Smooth muscle cell (in vitro differentiated cells): Measurements from ENCODE around the gene VAT1. TPM values are rescaled to one million over a fixed set of nuclear protein-coding genes. Genes with fewer than 3 reads are reported as not detected.

Source experiments
- DNase-seq: peaks from one replicate; lab custom pipeline; 2025; ENCODE audit not compliant: unreplicated experiment; lab: John Stamatoyannopoulos, UW
- H2AFZ ChIP-seq: fragments of 200-600 bp; sonication (generic); 2 replicates; pipeline ENCODE4 v1.6.0; 2016; ENCODE audit warnings: antibody characterized with exemption, low read depth, mild to moderate bottlenecking
- H3F3A ChIP-seq: fragments of 200-600 bp; sonication (generic); 2 replicates; pipeline ENCODE4 v1.6.0; 2017; ENCODE audit warnings: antibody characterized with exemption, low read depth
- H3K27ac ChIP-seq: fragments of 200-600 bp; sonication (generic); 2 replicates; pipeline ENCODE4 v1.5.1; 2016; ENCODE audit warnings: low read depth, mild to moderate bottlenecking
- H3K27me3 ChIP-seq: fragments of 200-600 bp; sonication (generic); 2 replicates; pipeline ENCODE4 v1.6.1; 2016; ENCODE audit warnings: low read depth, mild to moderate bottlenecking
- H3K36me3 ChIP-seq: fragments of 200-600 bp; sonication (generic); 2 replicates; pipeline ENCODE4 v1.5.1; 2016; ENCODE audit warnings: low read depth
- H3K4me1 ChIP-seq: fragments of 200-600 bp; sonication (generic); 2 replicates; pipeline ENCODE4 v1.5.1; 2016; ENCODE audit warnings: low read depth
- H3K4me2 ChIP-seq: fragments of 200-600 bp; sonication (generic); 2 replicates; pipeline ENCODE4 v1.6.0; 2016; ENCODE audit warnings: mild to moderate bottlenecking
- H3K4me3 ChIP-seq: fragments of 200-600 bp; sonication (generic); 2 replicates; pipeline ENCODE4 v1.5.1; 2016; ENCODE audit warnings: mild to moderate bottlenecking
- H3K79me2 ChIP-seq: fragments of 200-600 bp; sonication (generic); 2 replicates; pipeline ENCODE4 v1.6.0; 2016; ENCODE audit warnings: low read depth, mild to moderate bottlenecking
- H3K9ac ChIP-seq: fragments of 200-600 bp; sonication (generic); 2 replicates; pipeline ENCODE4 v1.6.0; 2016; ENCODE audit warnings: low read depth
- H3K9me3 ChIP-seq: fragments of 200-600 bp; sonication (generic); replicated peaks from 2 replicates; pipeline ENCODE4 v1.5.1; 2016; ENCODE audit warnings: low read depth
- H4K20me1 ChIP-seq: fragments of 200-600 bp; sonication (generic); 2 replicates; pipeline ENCODE4 v1.6.0; 2016; ENCODE audit warnings: low read depth
- WGBS: methylation state at CpG from one replicate; pipeline ENCODE4 v1.1.7; 2016; ENCODE audit warnings: low lambda C conversion rate; 5-methylcytosine and 5-hydroxymethylcytosine counted together
- polyA plus RNA-seq: library from polyadenylated mRNA; unstranded; fragments of >200 nt; fragmentation: Nextera tagmentation; extraction: Ambion mirVana; gene quantifications from 2 replicates; pipeline ENCODE4 v1.2.1, GENCODE V29; 2016
- total RNA-seq: library from RNA; depleted of rRNA; stranded (reverse); fragments of >200 nt; gene quantifications from 2 replicates; pipeline ENCODE4 v1.2.3, GENCODE V29; 2014
- TF ChIP-seq, protein P1 (sequence below): fragments of 200-600 bp; sonication (generic); IDR thresholded peaks from 2 replicates; pipeline ENCODE4 v1.5.1; 2017; ENCODE audit warnings: borderline replicate concordance, mild to moderate bottlenecking, antibody characterized with exemption; ENCODE audit not compliant: insufficient read depth, poor library complexity, severe bottlenecking

The VAT1 gene
- total and polyA plus RNA-seq, 2 experiments from 2014 or later, result 146 to 229 TPM

DNA sequence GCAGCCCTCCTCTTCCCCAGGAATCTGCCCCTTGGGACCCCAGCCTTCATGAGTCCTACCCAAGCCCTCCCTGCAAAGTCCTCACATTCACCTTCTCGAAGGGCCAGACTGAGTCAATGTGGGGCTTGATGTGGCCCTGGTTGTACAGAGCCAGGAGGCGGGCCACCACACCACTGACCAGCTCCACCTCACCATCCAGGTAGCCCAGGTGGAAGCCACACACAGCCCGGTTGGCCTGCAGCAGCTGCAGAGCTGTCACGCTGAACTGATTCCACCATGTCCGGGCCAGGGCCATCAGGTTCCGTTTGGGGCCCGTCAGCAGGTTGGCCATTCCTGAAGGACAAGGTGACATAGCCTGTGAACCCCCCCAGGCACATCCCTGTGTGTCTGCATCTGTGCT, 6.0 kb downstream of the VAT1 start:
- no peak overlapping the region for H3K9ac ChIP-seq
- H2AFZ ChIP-seq, result no peak overlapping the region
- H4K20me1 ChIP-seq, result peaks cover 42% of the 10 kb centered on the region
- WGBS, result 95% methylated on average over 7 of the region's 7 CpGs
- no peaks in the 10 kb centered on the region for H3K9me3 ChIP-seq
- DNase-seq, result no peak
- no peak overlapping the region for H3K4me3 ChIP-seq
- H3K4me2 ChIP-seq, result no peak overlapping the region
- H3K4me1 ChIP-seq, result peaks cover 6% of the 10 kb centered on the region
- no peaks in the 10 kb centered on the region for H3K36me3 ChIP-seq
- TF ChIP-seq, protein P1, sequence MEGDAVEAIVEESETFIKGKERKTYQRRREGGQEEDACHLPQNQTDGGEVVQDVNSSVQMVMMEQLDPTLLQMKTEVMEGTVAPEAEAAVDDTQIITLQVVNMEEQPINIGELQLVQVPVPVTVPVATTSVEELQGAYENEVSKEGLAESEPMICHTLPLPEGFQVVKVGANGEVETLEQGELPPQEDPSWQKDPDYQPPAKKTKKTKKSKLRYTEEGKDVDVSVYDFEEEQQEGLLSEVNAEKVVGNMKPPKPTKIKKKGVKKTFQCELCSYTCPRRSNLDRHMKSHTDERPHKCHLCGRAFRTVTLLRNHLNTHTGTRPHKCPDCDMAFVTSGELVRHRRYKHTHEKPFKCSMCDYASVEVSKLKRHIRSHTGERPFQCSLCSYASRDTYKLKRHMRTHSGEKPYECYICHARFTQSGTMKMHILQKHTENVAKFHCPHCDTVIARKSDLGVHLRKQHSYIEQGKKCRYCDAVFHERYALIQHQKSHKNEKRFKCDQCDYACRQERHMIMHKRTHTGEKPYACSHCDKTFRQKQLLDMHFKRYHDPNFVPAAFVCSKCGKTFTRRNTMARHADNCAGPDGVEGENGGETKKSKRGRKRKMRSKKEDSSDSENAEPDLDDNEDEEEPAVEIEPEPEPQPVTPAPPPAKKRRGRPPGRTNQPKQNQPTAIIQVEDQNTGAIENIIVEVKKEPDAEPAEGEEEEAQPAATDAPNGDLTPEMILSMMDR, result no peak
- peaks cover 5% of the 10 kb centered on the region for H3F3A ChIP-seq
- H3K27ac ChIP-seq, result no peak overlapping the region
- H3K79me2 ChIP-seq, result peaks cover 20% of the 10 kb centered on the region
- no peaks in the 10 kb centered on the region for H3K27me3 ChIP-seq

DNA sequence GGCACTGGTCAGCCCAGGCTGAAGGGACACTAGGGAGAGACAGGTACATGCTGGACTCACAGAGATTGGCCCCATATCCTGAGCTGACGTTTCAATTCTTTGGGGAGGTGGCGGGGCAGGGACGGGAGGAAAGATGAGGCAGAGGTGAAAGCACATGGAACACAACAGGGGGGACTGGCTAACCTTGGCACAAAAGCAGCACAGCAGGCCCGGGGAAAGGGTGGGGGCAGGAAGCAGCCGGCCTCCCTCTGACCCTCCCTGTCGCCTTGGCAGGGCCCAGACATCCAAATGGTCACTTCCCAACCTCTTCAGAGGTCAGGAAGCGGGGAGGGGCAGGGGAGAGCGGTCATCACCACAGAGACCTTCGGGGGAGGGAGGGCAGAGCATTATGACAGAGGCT, 6.6 kb downstream of the VAT1 start:
- H2AFZ ChIP-seq, result no peak overlapping the region
- TF ChIP-seq, protein P1, result no peak
- H3K4me2 ChIP-seq, result no peak overlapping the region
- H3K9ac ChIP-seq, result no peak overlapping the region
- peaks cover 42% of the 10 kb centered on the region for H4K20me1 ChIP-seq
- H3K4me3 ChIP-seq, result no peak overlapping the region
- no peak for DNase-seq
- no peaks in the 10 kb centered on the region for H3K36me3 ChIP-seq
- H3K27ac ChIP-seq, result no peak overlapping the region
- H3K4me1 ChIP-seq, result peaks cover 6% of the 10 kb centered on the region
- no peaks in the 10 kb centered on the region for H3K9me3 ChIP-seq
- 94% methylated on average over 8 of the region's 9 CpGs for WGBS
- H3K27me3 ChIP-seq, result no peaks in the 10 kb centered on the region
- peaks cover 5% of the 10 kb centered on the region for H3F3A ChIP-seq
- peaks cover 17% of the 10 kb centered on the region for H3K79me2 ChIP-seq

DNA sequence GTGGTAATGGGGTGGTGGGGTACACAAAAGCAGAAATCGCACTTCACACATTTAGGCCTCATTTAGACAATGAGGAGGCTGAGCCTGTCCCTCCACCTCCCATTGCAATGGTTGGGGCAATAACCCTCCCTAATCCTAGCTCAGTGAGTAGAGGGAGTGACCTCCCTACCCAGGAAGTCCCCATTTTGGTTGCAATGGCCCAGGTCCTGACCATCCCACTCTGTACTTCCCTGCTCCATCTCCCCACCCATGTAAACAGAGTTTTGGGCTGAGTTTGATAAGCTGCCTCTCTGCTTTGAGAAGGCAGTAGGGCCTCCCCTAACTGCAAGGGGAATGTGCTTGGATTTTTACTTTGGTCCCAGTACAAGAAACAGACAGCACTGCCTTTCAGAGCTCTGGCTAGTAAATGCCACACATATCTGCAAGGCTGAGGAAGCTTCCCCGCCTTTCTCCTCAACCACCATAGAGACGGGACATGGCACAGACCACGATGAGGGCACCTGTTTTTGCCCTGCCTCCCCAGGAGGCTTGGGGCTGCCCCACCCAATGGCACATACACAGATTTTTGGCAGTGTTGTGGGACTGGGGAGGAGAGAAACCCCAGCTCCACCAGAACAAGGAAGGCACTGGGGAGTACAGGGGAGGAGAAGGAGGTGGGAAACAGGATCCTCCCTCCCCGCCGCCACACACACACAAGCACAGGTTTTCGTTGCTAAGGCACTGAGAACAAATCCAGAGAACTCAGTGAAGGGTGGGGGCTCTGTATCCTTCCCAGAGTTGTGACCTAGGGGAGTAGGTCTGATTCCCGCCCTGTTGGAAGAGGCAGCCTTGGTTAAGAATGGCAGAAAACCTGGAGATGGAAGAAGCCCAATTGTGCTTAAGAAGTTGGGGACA, 7.3 kb downstream of the VAT1 start:
- Histone ChIP-seq H3K36me3 (no peaks in the 10 kb centered on the region), H3F3A (no peaks in the 10 kb centered on the region), H3K4me1 (no peaks in the 10 kb centered on the region), H3K27ac (no peak overlapping the region), H3K9me3 (no peaks in the 10 kb centered on the region), H3K27me3 (no peaks in the 10 kb centered on the region), H4K20me1 (peaks cover 36% of the 10 kb centered on the region), H3K9ac (no peak overlapping the region), H2AFZ (no peak overlapping the region), H3K79me2 (peaks cover 10% of the 10 kb centered on the region), H3K4me2 (no peak overlapping the region), H3K4me3 (no peak overlapping the region)
- 90% methylated on average over 8 of the region's 8 CpGs for WGBS
- no peak for DNase-seq
- TF ChIP-seq, protein P1, result no peak
